Breast epithelium (tissue), 3 donors: ENCODE results near the gene MTMR2.

ENCODE experiments used
- POLR2AphosphoS5 ChIP-seq, 3 donors: sonication (generic); formaldehyde crosslinking; IDR thresholded peaks; one replicate each; pipeline ENCODE4 v1.6.1; 2017; ENCODE audit warnings: antibody characterized with exemption in 3 of 3
- TF ChIP-seq, protein P1 (sequence below), 3 donors: fragments of 450-650 bp; IDR thresholded peaks; one replicate each; pipeline ENCODE4 v1.5.1; 2016 to 2017; ENCODE audit warnings: antibody characterized with exemption in 3 of 3, mild to moderate bottlenecking in 3 of 3, moderate library complexity in 3 of 3

DNA sequence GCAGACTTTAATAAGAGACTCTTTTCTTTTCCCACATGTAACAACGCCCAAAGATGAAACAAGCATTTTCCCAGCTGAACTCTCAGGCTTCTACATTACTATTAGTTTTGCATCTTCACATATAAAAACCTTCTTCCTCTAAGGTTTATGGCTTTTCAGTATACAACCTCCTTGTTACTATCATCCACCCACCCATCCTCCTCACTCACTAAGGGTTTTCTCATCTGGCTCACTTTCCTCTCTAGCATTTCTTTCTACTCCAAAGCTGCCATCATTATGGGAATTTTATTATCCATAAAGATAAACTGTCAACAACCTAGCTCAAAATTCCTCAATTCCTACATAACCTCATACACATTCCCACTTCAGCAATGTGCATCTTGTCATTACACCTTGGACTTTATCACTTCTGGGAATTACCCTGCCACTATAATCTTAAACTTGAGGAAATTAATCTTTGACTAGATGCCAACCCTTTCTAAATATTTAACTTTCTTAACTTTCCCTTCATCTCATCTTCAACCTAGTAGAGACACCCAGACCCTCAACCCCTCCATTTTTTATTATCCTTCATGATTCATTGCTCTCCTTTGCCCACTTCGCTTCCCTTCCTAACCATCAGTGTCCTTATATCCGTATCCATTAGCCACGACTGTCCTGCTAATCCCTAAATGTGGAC lies 30.9 kb downstream of the MTMR2 start:
- TF ChIP-seq, protein P1, sequence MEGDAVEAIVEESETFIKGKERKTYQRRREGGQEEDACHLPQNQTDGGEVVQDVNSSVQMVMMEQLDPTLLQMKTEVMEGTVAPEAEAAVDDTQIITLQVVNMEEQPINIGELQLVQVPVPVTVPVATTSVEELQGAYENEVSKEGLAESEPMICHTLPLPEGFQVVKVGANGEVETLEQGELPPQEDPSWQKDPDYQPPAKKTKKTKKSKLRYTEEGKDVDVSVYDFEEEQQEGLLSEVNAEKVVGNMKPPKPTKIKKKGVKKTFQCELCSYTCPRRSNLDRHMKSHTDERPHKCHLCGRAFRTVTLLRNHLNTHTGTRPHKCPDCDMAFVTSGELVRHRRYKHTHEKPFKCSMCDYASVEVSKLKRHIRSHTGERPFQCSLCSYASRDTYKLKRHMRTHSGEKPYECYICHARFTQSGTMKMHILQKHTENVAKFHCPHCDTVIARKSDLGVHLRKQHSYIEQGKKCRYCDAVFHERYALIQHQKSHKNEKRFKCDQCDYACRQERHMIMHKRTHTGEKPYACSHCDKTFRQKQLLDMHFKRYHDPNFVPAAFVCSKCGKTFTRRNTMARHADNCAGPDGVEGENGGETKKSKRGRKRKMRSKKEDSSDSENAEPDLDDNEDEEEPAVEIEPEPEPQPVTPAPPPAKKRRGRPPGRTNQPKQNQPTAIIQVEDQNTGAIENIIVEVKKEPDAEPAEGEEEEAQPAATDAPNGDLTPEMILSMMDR (IDR thresholded peaks at IDR 0.05), result no peak
- TF ChIP-seq POLR2AphosphoS5 (IDR thresholded peaks at IDR 0.05), result no peak
